ENCODE data around the gene ZNF200.
"Not testable (repeated sequence)": the region's sequence is repeated elsewhere in the genome, so short reads cannot be mapped to it uniquely, and the experiment has no call there.

The ZNF200 gene

DNA sequence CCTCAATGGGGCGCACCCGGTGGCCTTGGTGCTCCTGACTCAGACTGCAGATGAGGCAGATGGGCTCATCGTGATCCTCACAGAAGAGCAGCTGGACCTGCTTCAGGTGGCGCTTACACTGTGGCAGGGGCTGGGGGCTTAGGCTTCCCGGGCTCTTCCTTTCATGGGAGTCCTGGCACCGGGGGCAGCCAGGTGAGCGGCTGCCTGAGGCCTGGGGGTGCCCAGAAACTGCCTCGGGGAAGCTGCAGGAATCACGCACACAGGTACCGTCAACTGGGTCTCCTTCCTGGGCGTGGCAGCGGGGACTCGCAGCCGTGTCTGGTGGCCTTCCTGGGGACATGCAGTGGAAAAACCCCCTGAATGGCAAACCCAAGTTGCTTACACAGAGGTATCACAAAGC, 14.5 kb upstream of the ZNF200 start:
- DNase-seq: no peak

DNA sequence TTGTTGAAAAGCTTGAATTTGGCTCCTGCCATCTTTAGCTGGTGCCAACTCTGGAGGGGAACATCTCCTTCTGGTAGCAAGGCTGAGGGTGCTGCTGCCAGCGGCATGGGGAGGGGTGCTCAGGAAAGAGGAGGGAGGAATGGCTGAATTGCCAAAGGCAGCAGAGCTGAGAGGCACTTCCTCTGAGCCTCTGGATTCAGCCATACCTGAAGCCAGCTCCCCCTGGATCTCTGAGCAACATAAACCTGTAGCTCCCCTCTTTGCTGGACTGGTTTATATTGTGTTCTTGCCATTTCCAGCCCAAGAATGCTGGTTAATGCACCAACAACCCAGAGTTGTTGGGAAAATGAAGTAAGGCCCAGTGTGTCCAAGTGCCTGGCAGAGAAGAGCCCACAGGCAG, 14.1 kb upstream of the ZNF200 start:
- DNase-seq: no peak

DNA sequence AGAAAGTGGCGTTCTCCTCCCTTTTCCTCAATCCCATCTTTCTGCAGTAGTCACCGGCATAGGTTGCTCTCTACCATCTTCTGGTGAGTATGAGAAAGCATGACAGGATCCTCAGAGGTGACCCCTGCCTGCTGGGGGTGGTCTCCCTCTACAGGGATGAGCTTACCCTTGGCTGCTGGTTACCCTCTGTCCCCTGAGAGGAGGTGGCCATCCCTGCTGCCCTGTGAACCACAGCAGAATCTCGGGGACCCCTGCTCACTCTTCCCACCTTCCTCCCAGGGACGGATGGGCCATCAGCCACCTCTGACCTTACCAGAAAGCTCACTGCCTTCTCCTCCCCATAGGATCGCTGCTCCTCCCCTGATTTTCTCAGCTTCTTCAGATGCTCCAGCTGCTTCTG, 13.6 kb upstream of the ZNF200 start:
- no peak for DNase-seq

DNA sequence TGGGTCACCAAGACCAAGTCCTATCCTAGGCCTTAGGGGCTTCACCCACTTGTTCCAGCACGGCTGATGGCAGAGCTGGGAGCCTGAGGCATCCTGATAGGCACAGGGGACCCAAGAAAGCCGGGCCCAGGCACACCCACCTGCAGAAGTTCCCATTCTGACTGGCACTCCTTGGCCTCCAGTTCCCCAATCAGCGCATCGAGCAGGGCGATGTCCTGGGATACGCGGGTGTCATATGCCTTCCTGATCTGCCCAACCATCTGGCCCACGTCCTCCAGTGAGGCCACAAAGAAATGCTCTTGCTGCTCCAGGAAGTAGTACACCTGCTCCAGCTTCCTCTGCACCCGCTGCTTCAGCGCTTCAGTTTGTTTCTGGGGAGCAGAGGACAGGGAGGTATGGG, 11.9 kb upstream of the ZNF200 start:
- no peak for DNase-seq

DNA sequence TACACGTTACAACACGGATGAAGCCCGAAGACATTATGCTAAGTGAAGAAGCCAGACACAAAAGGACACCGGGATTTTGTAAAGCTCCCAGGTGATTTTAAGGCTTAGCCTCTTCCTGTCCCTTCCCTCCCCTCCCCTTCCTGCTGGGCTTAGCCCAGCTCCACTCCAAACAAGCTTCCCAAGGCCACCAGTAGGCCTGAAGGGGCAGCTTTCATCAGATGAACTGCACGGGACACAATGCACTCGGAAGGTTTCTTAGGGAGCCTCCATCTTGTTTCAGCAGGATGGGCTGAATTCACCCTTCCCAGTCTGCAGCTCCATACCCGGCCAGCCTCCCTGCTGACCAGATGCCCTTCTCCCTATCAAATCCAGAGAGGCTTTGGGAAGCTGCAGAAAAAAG, 11.0 kb upstream of the ZNF200 start:
- DNase-seq: no peak

DNA sequence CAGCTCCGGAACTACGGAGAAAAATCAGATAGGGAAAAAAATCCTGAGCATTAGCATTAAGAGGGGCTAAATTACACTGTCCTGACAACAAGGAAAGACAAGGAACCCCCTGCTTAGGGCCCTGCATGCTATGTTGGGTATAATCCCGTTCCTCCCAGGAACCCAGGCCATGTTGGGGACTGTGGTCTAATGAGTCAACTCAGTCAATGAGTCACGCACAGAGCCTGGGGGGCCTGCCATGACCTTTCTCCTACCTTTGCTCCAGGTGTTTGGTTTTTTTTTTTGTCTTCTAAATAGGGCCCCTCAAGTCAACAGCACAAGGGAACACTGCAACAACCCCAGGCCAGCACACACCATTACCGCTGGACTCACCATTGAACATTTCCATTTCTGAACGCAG, 8.9 kb upstream of the ZNF200 start:
- no peak for DNase-seq

DNA sequence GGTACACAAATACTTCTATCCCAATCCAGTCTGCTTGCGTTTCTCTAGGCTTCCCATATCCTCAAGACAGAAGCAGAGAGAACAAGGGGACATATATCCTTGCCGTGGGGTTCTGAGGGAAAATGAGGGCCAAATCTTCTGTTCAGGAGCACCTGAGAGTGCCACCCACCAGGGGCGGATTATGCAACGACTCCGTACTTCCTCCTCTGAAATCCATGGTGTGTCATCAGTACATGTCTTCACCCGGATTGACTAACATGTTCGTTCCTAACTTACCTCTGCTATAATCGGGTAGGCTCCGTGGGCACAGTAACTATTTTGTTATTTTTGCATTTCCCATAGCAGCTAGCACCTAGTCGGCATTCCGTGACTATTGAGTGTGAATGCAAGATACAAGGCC, 7.8 kb upstream of the ZNF200 start:
- no peak for DNase-seq

DNA sequence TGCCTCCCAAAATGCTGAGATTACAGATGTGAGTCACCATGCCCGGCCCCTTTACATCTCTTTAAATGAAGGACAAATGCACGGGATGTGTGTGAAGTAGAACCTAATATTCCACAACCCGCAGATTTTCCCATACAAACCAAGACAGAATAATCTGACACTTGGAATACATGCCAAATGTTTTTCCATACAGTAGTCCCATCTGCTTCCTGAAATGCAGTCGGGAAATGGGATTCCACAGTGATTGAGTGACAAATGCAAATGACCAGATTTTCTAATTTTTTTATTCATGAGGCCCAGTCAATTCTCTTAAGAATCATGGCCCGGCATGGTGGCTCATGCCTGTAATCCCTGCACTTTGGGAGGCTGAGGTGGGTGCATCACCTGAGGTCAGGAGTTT, 6.8 kb upstream of the ZNF200 start:
- no peak for DNase-seq

DNA sequence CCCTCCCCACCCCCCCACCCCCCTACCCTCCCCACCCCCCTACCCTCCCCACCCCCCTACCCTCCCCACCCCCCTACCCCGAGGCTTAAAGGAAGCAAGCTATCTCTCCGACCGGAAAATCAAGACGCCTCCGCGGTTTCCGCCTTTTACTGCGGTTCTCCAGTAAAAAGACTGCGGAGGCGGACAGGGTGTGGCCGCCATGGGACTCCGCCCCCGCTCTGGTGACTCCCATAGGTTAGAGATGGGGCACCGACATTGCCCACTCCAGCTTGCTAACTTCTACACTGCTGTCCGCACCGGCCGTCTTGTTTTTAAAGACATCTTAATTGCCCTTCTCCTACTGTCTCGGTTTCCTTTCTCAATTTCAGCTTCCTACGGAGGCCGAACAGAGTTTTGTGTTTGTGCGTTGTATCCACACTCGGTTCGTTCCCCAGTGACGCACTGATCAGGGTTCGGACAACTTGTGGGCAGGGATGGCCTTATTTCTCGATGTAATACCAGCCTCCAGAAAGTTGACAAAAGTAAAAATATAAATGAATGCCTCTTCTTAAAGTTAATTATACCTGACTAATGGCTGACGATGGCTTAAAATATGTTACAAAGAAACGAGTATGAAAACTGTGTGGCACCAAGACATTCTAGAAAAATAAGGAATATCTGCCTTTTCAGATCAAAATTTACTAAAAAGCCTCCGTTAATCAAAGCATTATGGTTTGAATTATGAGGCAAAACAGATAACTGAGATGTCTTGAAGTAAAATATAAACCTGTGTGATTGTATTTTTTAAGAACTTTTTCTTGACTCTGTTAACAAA, 1.1 kb upstream of the ZNF200 start:
- DNase-seq: no peak

DNA sequence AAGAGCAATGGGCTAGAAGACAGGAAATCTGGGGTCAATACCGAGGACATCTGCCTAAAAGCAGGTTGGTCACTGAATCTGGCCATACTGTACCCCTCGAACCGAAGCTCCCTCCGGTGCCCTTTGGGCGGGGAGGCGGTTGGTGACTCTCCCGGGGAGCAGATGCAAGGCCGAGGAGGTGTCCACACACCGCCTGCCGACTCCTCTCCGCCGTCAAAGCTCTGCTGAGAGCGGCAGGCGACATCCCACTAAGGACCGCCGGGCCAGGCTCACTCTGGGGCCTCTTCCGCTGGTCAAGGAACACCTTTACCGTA, 458 bp downstream of the ZNF200 start:
- no peak for DNase-seq

DNA sequence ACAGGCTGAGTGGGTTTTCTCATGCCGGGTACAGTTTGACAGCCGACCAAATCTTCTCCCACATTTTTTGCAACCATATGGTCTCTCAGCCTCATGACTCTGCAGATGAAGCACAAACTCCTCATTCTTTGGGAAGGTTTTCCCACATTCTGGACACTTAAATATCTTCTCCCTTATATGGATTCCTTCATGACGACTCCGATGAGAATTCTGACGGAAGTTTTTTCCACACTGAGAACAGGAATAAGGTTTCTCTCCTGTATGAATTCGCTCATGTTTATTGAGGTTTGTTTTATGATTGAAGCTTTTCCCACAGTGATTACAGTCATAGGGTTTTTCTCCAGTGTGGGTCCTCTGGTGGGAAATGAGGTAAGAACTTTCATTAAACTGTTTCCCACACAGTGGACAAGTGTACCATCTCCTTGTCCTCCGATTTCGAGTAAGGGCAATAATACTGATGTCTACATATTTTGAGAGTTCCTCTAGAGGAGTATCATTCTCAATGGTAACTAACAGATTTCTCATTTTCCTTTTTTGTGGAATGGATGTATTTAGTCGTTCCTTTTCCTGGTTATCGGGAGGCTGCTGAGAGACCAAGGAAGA, 10.9 kb downstream of the ZNF200 start:
- DNase-seq: no peak

DNA sequence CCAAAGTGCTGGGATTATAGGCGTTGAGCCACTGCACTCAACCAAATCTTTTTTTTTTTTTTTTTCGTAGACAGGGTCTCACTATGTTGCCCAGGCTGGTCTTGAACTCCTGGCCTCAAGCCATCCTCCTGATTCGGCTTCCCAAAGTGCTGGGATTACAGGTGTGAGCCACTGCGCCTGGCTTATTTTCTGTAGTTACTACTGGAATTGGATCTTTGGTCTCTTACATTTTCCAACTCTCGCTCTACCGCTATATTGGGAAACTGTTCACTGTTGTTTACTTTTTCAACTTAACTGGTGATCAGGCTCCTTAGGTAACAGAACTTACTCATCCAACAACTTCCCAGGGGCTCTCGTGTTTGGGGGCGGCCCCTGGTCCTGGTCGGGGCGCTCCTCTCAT, 14.1 kb downstream of the ZNF200 start:
- no peak for DNase-seq

DNA sequence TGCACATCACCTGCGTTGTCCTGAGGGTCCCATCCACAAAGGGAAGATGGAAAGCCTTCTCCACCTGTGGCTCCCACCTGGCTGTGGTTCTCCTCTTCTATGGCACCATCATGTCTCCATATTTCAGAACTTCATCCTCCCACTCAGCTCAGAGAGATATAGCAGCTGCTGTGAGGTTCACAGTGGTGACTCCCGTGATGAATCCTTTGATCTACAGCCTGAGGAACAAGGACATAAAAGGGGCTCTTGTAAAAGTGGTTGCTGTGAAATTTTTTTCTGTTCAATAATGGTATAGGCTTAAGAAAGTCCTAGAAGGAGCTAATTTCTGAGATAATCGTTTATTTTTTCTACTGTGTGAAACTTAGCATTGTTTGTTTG, 18.7 kb downstream of the ZNF200 start:
- no peak for DNase-seq

DNA sequence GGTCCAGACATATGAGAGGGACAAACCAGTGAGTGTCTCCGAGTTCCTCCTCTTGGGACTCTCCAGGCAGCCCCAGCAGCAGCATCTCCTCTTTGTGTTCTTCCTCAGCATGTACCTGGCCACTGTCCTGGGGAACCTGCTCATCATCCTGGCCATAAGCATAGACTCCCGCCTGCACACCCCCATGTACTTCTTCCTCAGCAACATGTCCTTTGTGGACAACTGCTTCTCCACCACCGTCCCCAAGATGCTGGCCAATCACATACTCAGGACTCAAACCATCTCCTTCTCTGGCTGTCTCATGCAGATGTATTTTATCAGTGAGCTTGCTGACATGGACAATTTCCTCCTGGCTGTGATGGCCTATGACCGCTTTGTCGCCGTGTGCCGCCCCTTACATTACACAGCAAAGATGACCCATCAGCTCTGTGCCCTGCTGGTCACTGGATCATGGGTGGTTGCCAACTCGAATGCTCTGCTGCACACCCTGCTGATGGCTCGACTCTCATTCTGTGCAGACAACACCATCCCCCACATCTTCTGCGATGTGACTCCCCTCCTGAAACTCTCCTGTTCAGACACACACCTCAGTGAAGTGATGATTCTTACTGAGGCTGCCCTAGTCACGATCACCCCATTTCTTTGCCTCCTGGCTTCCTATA, 19.2 kb downstream of the ZNF200 start:
- DNase-seq: no peak

DNA sequence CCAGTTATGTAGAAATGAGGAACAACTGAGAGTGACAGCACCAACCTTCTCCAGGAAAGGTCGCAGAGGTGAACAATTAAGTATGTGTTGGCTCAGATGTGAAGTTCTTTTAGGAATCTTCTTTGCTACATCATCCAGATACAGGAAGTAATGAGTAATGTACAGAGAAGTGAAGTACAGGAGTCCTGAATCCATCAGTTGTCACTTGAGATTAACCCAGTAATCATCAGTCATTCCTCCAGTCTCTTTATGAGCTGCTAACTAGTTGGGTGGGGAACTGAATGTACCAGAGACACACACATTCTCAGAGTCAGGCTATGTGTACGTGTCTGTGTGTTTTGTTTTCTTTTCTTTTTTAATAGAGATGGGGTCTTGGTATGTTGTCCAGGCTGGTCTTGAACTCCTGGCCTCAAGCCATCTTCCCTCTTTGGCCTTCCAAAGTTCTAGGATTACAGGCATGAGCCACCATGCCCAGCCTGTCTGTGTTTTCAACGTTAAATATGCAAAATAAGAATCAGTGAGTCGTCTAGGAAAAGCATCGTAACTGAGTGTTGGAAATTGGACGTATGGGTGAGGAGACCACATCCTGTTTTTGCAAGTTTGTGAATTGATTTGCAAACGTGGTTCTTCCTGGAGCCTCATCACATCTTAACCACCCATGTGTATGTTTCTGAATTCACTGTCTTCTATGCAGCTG, 19.9 kb downstream of the ZNF200 start:
- DNase-seq: no peak

DNA sequence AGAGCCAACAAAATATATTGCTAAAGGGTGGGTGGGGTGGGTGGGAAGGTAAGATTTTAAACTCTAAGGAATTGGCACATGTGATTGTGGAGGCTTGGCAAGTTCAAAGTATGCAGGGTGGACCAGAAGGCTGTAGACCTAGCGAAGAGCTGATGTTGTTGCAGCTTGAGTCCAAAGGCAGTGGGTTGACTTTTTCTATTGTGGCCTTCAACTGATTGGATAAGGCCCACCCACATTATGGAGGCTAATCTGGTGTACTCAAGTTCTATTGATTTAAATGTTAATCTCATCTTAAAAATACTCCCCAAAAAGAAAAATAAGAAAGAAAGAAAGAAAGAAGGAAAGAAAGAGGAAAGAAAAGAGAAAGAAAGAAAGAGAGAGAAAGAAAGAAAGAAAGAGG, 22.4 kb downstream of the ZNF200 start:
- no peak for DNase-seq

DNA sequence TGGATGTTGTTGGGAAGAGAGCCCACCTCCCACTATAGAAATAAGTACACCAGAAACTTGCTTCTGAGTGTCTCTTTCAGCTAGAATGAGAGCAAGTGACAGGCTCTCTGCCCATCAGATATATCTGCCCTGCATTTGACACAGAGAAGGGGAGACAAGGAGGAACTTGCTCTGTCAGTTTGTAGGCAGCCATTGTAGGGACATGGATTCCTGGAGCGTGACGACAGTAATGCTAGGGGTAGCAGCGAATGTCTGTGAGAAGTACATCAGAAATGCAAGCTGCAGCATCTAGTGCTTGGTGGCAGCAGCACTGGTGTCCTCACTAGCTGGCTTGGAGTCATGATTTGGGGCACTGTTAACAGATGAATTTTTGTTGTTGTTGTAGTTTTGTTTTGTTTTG, 23.0 kb downstream of the ZNF200 start:
- no peak for DNase-seq

DNA sequence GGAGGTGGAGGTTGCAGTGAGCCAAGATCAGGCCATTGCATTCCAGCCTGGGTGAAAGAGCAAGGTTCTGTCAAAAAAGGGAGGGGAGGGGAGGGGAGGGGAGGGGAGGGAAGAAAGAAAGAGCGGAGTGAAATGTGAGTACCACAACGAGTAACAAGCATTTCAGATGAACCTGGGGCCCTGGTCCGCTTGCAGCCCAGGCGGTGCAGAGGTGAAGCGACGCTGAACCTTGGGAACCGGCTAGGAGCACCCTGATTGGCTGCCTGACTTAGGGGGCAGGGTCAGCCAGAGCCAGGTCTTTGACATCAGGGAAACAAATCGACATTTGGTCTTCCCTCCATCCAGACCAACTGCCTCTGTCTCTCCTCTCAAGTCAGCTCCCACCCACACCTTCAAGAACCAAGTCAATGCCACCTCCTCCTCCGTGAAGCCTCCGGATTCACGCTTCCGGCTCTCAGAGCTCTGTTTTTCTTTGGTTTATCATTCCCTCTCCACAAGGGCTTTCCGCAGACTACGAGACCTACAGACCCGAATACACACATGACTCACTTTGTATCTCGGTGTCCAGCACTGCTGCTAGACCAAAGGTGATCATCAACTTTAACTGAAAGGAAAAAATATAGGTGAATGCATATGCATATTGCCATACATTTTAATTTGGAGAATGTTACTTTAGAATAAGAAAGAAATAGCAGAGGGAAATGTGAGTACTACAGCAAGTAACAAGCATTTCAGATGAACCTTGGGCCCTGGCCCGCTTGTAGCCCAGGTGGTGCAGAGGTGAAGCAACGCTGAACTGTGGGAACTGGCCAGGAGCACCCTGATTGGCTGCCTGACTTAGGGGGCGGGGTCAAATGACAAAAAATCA, 27.6 kb downstream of the ZNF200 start:
- DNase-seq: no peak

DNA sequence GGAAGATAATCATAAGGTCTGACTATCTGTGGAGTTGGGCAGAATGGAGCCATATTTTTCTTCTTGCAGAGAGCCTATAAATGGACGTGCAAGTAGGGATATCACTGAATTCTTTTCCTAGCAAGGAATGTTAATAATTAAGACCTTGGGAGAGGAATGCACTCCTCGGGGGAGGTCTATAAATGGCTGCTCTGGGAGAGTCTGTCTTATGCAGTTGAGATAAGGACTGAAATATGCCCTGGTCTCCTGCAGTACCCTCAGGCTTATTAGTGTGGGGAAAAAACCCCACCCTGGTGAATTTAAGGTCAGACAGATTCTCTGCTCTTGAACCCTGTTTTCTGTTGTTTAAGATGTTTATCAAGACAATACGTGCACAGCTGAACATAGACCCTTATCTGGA, 29.0 kb downstream of the ZNF200 start:
- not testable (repeated sequence) for DNase-seq

DNA sequence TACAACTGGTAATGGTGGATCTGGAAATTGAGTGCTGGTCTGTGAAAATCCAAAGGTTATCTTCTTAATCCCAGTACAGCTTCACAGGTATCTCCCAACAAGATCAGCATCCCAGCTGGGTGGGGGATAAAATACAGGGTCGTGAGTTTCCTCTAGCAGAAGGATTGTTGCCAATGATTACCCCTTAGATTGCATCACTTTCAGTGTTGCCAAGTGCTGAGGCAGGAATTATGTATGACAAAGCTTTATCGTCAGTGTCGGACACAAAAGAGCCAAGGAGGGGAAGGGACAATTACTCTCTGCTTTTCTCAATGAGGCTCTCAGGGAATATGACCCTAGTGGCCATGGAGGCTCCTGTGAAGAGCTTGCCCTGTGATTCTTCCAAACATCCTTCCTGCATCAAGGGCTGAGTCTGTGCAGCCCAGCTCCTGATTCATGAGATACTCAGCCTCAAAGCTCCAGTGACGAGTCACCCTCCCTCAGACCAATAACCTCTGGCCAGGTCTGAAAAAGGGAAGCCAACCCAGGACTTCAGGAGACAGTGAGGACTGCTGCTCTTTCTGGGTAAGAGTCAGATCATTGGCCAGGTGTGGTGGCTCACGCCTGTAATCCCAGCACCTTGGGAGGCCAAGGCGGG, 31.9 kb downstream of the ZNF200 start:
- no peak for DNase-seq

DNA sequence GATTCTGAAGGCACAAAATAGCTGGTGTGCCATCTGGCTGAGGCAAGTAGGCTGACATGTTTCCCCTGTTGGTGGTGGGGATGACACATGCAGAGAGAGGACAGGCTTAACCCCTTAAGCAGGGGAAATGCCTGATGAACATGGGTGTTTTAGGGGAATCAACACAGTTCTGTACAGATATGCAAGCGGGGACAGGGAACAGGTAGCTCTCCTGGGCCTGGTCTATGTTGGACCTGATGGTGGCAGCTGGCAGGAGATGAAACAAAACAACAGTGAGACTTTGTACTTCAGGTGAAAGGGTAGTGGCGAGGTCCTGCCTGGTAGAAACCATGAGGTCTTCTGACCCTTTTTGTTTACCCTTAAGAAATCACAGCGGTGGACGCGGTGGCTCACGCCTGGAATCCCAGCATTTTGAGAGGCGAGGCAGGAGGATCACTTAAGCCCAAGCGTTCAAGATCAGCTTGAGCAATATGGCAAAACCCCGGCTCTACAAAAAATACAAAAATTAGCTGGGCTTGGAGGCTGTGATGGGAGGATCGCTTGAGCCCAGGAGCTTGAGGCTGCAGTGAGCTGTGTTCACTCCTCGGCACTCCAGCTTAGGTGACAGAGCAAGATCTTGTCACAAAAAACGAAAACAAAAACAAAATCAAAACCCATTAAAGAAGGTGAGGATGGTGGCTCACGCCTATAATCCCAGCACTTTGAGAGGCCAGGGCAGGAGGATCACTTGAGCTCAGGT, 36.5 kb downstream of the ZNF200 start:
- DNase-seq: no peak

Data from NCI-H1694 treated with DMSO at 0.1 percent for 48 hours (cell line).